OCI-LY1 (cell line): ENCODE data around the gene CD86.

Source experiments
- H2AFZ ChIP-seq: fragments of 200-600 bp; sonication (generic), shearing (Covaris generic); 2 replicates; pipeline ENCODE4 v1.6.0; 2014; ENCODE audit warnings: antibody characterized with exemption, mild to moderate bottlenecking, low read length
- H3F3A ChIP-seq: fragments of 200-600 bp; sonication (generic), shearing (Covaris generic); 2 replicates; pipeline ENCODE4 v1.6.0; 2014; ENCODE audit warnings: mild to moderate bottlenecking, antibody characterized with exemption, low read length, moderate library complexity; ENCODE audit not compliant: insufficient read depth
- H3K27ac ChIP-seq: fragments of 200-600 bp; sonication (generic); 2 replicates; pipeline ENCODE4 v1.5.1; 2014; ENCODE audit warnings: low read length, mixed run types, mild to moderate bottlenecking, low read depth; ENCODE audit not compliant: poor library complexity, severe bottlenecking
- H3K27me3 ChIP-seq: fragments of 200-600 bp; sonication (generic); 2 replicates; pipeline ENCODE4 v1.6.0; 2014; ENCODE audit warnings: antibody characterized with exemption, mild to moderate bottlenecking, low read length, moderate library complexity; ENCODE audit not compliant: insufficient read depth
- H3K36me3 ChIP-seq: fragments of 200-600 bp; sonication (generic); 2 replicates; pipeline ENCODE4 v1.6.1; 2014; ENCODE audit warnings: mild to moderate bottlenecking, antibody characterized with exemption, low read length, moderate library complexity, mixed read lengths; ENCODE audit not compliant: insufficient read depth
- H3K4me1 ChIP-seq: fragments of 200-600 bp; sonication (generic); 2 replicates; pipeline ENCODE4 v1.5.1; 2014; ENCODE audit warnings: mild to moderate bottlenecking, low read length, moderate library complexity; ENCODE audit not compliant: insufficient read depth, severe bottlenecking
- H3K4me2 ChIP-seq: fragments of 200-600 bp; sonication (generic), shearing (Covaris generic); 2 replicates; pipeline ENCODE4 v1.6.1; 2014; ENCODE audit warnings: low read length
- H3K4me3 ChIP-seq: fragments of 200-600 bp; sonication (generic); 2 replicates; pipeline ENCODE4 v1.5.1; 2014; ENCODE audit warnings: low read length, low read depth, mild to moderate bottlenecking, mixed read lengths; ENCODE audit not compliant: poor library complexity, severe bottlenecking
- H3K79me2 ChIP-seq: fragments of 200-600 bp; shearing (Covaris generic); 2 replicates; pipeline ENCODE4 v1.6.1; 2016; ENCODE audit warnings: mixed run types, low read length, mixed read lengths; ENCODE audit not compliant: insufficient read depth
- H3K9ac ChIP-seq: fragments of 200-600 bp; sonication (generic), shearing (Covaris generic); 2 replicates; pipeline ENCODE4 v1.6.1; 2014; ENCODE audit warnings: mild to moderate bottlenecking, low read length, mixed read lengths
- H3K9me2 ChIP-seq: fragments of 200-600 bp; sonication (generic), shearing (Covaris generic); 2 replicates; pipeline ENCODE4 v1.6.1; 2014; ENCODE audit warnings: low read depth, mild to moderate bottlenecking, low read length, mixed read lengths
- H3K9me3 ChIP-seq: fragments of 200-600 bp; shearing (Covaris generic); 2 replicates; pipeline ENCODE4 v1.6.1; 2014; ENCODE audit warnings: low read length, mixed read lengths
- H4K20me1 ChIP-seq: fragments of 200-600 bp; sonication (generic), shearing (Covaris generic); 2 replicates; pipeline ENCODE4 v1.6.0; 2016; ENCODE audit warnings: mild to moderate bottlenecking, low read length; ENCODE audit not compliant: insufficient read depth
- EZH2 ChIP-seq: fragments of 200-600 bp; sonication (generic), shearing (Covaris generic); IDR thresholded peaks from 2 replicates; pipeline ENCODE4 v1.8.0; 2017; ENCODE audit warnings: borderline replicate concordance, mixed run types, mild to moderate bottlenecking, antibody characterized with exemption, low read length, moderate library complexity, mixed read lengths
- TF ChIP-seq, protein P1 (sequence below): fragments of 200-600 bp; sonication (generic), shearing (Covaris generic); IDR thresholded peaks from 2 replicates; pipeline ENCODE4 v1.5.1; 2017; ENCODE audit warnings: mild to moderate bottlenecking, antibody characterized with exemption, low read length, moderate library complexity, mixed read lengths

The CD86 gene

GRCh38 chr3:122081543-122082247, 26.5 kb downstream of the CD86 start:
- Histone ChIP-seq H3K9me3 (no peaks in the 10 kb centered on the region), H2AFZ (no peak overlapping the region), H4K20me1 (no peaks in the 10 kb centered on the region), H3K36me3 (peaks cover 16% of the 10 kb centered on the region), H3K79me2 (peaks cover 20% of the 10 kb centered on the region), H3K27me3 (no peaks in the 10 kb centered on the region), H3K9ac (no peak overlapping the region), H3K4me2 (peak overlapping the region; percentile 85; the same call in 1 of the 2 replicates), H3K4me3 (no peak overlapping the region), H3F3A (no peaks in the 10 kb centered on the region), H3K4me1 (peaks cover 82% of the 10 kb centered on the region), H3K9me2 (no peaks in the 10 kb centered on the region), H3K27ac (no peak overlapping the region)
- TF ChIP-seq, protein P1, sequence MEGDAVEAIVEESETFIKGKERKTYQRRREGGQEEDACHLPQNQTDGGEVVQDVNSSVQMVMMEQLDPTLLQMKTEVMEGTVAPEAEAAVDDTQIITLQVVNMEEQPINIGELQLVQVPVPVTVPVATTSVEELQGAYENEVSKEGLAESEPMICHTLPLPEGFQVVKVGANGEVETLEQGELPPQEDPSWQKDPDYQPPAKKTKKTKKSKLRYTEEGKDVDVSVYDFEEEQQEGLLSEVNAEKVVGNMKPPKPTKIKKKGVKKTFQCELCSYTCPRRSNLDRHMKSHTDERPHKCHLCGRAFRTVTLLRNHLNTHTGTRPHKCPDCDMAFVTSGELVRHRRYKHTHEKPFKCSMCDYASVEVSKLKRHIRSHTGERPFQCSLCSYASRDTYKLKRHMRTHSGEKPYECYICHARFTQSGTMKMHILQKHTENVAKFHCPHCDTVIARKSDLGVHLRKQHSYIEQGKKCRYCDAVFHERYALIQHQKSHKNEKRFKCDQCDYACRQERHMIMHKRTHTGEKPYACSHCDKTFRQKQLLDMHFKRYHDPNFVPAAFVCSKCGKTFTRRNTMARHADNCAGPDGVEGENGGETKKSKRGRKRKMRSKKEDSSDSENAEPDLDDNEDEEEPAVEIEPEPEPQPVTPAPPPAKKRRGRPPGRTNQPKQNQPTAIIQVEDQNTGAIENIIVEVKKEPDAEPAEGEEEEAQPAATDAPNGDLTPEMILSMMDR: no peak
- no peak for TF ChIP-seq EZH2

GRCh38 chr3:122082357-122082756, 27.2 kb downstream of the CD86 start:
- H3K4me2 ChIP-seq: peak overlapping the region; percentile 85; the same call in 1 of the 2 replicates
- peaks cover 18% of the 10 kb centered on the region for H3K79me2 ChIP-seq

GRCh38 chr3:122084799-122085198, 29.6 kb downstream of the CD86 start:
- Histone ChIP-seq H3K9ac (no peak overlapping the region), H3K27ac (no peak overlapping the region), H3F3A (no peaks in the 10 kb centered on the region), H3K4me1 (peaks cover 85% of the 10 kb centered on the region), H3K79me2 (peaks cover 5% of the 10 kb centered on the region), H3K36me3 (peaks cover 16% of the 10 kb centered on the region), H3K4me3 (no peak overlapping the region), H4K20me1 (no peaks in the 10 kb centered on the region), H3K9me2 (no peaks in the 10 kb centered on the region), H3K9me3 (no peaks in the 10 kb centered on the region), H3K4me2 (no peak overlapping the region; the same call in 1 of the 2 replicates), H3K27me3 (no peaks in the 10 kb centered on the region), H2AFZ (no peak overlapping the region)
- TF ChIP-seq, protein P1: no peak
- TF ChIP-seq EZH2: no peak

More at GRCh38 chr3:122082357-122082756, 27.2 kb downstream of the CD86 start:
- no peak overlapping the region for H3K9ac ChIP-seq
- no peaks in the 10 kb centered on the region for H3K9me3 ChIP-seq
- TF ChIP-seq, protein P1: no peak
- TF ChIP-seq EZH2: no peak
- no peak overlapping the region for H2AFZ ChIP-seq
- peaks cover 82% of the 10 kb centered on the region for H3K4me1 ChIP-seq
- H3K27ac ChIP-seq: no peak overlapping the region
- H4K20me1 ChIP-seq: no peaks in the 10 kb centered on the region
- H3K27me3 ChIP-seq: no peaks in the 10 kb centered on the region
- no peak overlapping the region for H3K4me3 ChIP-seq
- H3K9me2 ChIP-seq: no peaks in the 10 kb centered on the region
- H3F3A ChIP-seq: no peaks in the 10 kb centered on the region
- H3K36me3 ChIP-seq: peaks cover 16% of the 10 kb centered on the region
